Measurements from ENCODE around the gene C3orf80.

GRCh38 chr3:160218136-160218535 lies 7.1 kb upstream of the C3orf80 start:
- TF ChIP-seq POLR2AphosphoS5 (IDR thresholded peaks at IDR 0.05) (no peak), CTCF (IDR thresholded peaks at IDR 0.05) (no peak), EP300 (IDR thresholded peaks at IDR 0.05) (no peak), POLR2A (IDR thresholded peaks at IDR 0.05) (no peak)

Data from sigmoid colon (tissue), 4 donors.